ENCODE measurements around the gene SLCO1A2. TPM values are rescaled to one million over a fixed set of nuclear protein-coding genes. Genes with fewer than 3 reads are reported as not detected.

SLCO1A2 gene
- total and polyA plus RNA-seq, 2 donors (not counting 3 experiments of a cell fraction or from before 2014, with no cell fraction given) = not detected

DNA sequence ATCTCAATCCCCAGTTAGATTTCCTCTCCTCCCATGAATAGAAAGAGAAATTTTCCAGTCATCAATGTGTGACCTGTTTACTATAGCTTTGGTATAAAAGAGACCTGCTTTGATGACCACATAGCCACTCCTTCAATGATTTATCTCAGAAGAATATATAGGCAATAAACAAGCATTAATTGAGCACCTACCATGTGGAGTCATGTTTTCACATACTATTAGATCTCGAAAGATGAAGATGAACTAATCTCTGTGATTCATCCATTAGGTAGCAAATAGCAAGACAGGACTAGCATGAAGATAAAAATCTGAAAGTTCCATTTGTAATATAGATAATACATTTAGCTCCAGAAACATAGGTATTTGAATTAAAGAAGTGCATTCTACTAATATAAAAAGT, 40.5 kb downstream of the SLCO1A2 start:
- no peaks in the 10 kb centered on the region for H4K20me1 ChIP-seq (replicated peaks; ENCODE audit: control insufficient read depth, extremely low read depth, insufficient read depth, low read length)
- no peaks in the 10 kb centered on the region for H3K36me3 ChIP-seq (ENCODE audit: control insufficient read depth in 2 of 2, extremely low read depth in 1 of 2, insufficient read depth in 2 of 2, low read length in 2 of 2)
- FAIRE-seq = no peak
- H3K9ac ChIP-seq (replicated peaks; ENCODE audit: extremely low read depth, insufficient read depth, low read length) = no peak overlapping the region
- no peak overlapping the region for H3K27ac ChIP-seq (ENCODE audit: insufficient read depth, low read depth, low read length)
- intact Hi-C loops (cut with micrococcal nuclease) (no loop called here), dilution Hi-C loops (cut with MboI; ENCODE audit: extremely low pct_ligation_motif_present, low sequenced_read_pairs) (no loop called here)
- no peaks in the 10 kb centered on the region for H3K4me1 ChIP-seq (ENCODE audit: control insufficient read depth, extremely low read depth, insufficient read depth, low read length)
- no TSS peak for BruUV-seq (replicated peaks)
- no peak for DNase-seq (ENCODE audit: low read depth, low spot score)
- no peak overlapping the region for H2AFZ ChIP-seq (ENCODE audit: low read depth, low read length)
- TF ChIP-seq, protein P1, sequence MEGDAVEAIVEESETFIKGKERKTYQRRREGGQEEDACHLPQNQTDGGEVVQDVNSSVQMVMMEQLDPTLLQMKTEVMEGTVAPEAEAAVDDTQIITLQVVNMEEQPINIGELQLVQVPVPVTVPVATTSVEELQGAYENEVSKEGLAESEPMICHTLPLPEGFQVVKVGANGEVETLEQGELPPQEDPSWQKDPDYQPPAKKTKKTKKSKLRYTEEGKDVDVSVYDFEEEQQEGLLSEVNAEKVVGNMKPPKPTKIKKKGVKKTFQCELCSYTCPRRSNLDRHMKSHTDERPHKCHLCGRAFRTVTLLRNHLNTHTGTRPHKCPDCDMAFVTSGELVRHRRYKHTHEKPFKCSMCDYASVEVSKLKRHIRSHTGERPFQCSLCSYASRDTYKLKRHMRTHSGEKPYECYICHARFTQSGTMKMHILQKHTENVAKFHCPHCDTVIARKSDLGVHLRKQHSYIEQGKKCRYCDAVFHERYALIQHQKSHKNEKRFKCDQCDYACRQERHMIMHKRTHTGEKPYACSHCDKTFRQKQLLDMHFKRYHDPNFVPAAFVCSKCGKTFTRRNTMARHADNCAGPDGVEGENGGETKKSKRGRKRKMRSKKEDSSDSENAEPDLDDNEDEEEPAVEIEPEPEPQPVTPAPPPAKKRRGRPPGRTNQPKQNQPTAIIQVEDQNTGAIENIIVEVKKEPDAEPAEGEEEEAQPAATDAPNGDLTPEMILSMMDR (IDR thresholded peaks at IDR 0.05; ENCODE audit: extremely low read depth in 1 of 2, insufficient read depth in 1 of 2, low read depth in 1 of 2, low read length in 2 of 2) = no peak
- TF ChIP-seq EZH2 (IDR thresholded peaks at IDR 0.05; ENCODE audit: borderline replicate concordance, low read depth, low read length, severe bottlenecking) (no peak), FOS (IDR thresholded peaks at IDR 0.05; ENCODE audit: borderline replicate concordance, insufficient read depth, low read length) (no peak), GATA2 (IDR thresholded peaks at IDR 0.05; ENCODE audit: insufficient read depth, insufficient read length, low read depth, low read length) (no peak), MYC (IDR thresholded peaks at IDR 0.05; ENCODE audit: low read depth, low read length) (no peak), POLR2A (IDR thresholded peaks at IDR 0.05; ENCODE audit: low read depth, low read length) (no peak), POLR2AphosphoS5 (IDR thresholded peaks at IDR 0.05; ENCODE audit: insufficient read depth, low read depth, low read length) (no peak), JUN (IDR thresholded peaks at IDR 0.05; ENCODE audit: borderline replicate concordance, insufficient read depth, insufficient read length, low read depth) (no peak)
- TF ChIP-seq, protein P2, sequence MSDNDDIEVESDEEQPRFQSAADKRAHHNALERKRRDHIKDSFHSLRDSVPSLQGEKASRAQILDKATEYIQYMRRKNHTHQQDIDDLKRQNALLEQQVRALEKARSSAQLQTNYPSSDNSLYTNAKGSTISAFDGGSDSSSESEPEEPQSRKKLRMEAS (IDR thresholded peaks at IDR 0.05; ENCODE audit: insufficient read depth, insufficient read length) = no peak
- no peaks in the 10 kb centered on the region for H3K79me2 ChIP-seq (ENCODE audit: control insufficient read depth, insufficient read depth, low read length)
- no peaks in the 10 kb centered on the region for H3K27me3 ChIP-seq (ENCODE audit: control insufficient read depth in 2 of 2, insufficient read depth in 2 of 2, low read length in 2 of 2)
- ChIA-PET CTCF (interaction anchor here (1.4 kb wide), 1 partner anchor 23 kb away, joined by 4 read pairs; no protein-coding TSS in a partner anchor), POLR2A (no interaction called here)
- no peak overlapping the region for H3K4me3 ChIP-seq (replicated peaks in 1 of 3; ENCODE audit: insufficient read depth in 1 of 3, low read depth in 1 of 3, low read length in 3 of 3)
- H3K9me1 ChIP-seq (replicated peaks; ENCODE audit: control insufficient read depth, extremely low read depth, insufficient read depth, low read length) = no peaks in the 10 kb centered on the region
- no peaks in the 10 kb centered on the region for H3K9me3 ChIP-seq (replicated peaks; ENCODE audit: control insufficient read depth, insufficient read depth, low read length)
- H3K4me2 ChIP-seq (ENCODE audit: insufficient read depth, low read length) = no peak overlapping the region

All from endothelial cell of umbilical vein (primary cell).